ENCODE results near the gene POMZP3.
"Not testable (repeated sequence)": the region's sequence is repeated elsewhere in the genome, so short reads cannot be mapped to it uniquely, and the experiment has no call there.

DNA sequence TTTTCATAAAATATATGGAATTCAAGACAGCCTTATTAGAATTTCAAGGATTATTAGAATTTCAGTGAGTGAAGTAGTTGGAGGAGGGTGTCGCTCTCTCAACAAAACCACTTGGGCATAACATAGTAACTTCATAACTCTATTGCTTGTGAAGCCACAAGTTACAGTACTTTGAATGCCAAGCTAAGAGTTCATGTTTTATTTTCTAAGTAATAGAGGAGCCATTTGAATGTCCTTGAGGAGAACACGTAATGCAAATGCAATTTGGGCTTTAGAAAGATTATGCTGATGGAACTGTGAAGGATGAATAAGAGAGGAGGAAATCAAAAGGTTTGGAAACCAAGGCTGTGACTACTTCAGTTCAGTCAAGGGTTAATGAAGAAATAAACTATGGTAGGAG lies 51.6 kb downstream of the POMZP3 start:
- TF ChIP-seq, protein P1, sequence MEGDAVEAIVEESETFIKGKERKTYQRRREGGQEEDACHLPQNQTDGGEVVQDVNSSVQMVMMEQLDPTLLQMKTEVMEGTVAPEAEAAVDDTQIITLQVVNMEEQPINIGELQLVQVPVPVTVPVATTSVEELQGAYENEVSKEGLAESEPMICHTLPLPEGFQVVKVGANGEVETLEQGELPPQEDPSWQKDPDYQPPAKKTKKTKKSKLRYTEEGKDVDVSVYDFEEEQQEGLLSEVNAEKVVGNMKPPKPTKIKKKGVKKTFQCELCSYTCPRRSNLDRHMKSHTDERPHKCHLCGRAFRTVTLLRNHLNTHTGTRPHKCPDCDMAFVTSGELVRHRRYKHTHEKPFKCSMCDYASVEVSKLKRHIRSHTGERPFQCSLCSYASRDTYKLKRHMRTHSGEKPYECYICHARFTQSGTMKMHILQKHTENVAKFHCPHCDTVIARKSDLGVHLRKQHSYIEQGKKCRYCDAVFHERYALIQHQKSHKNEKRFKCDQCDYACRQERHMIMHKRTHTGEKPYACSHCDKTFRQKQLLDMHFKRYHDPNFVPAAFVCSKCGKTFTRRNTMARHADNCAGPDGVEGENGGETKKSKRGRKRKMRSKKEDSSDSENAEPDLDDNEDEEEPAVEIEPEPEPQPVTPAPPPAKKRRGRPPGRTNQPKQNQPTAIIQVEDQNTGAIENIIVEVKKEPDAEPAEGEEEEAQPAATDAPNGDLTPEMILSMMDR (IDR thresholded peaks at IDR 0.05), result not testable (repeated sequence)
- TF ChIP-seq POLR2AphosphoS5 (IDR thresholded peaks at IDR 0.05); POLR2A (IDR thresholded peaks at IDR 0.05; ENCODE audit: low read depth); EP300 (IDR thresholded peaks at IDR 0.05): not testable (repeated sequence)

Measured in esophagus muscularis mucosa (tissue), 4 donors.